Measurements from ENCODE around the gene GRID1.
"Not testable (repeated sequence)": the region's sequence is repeated elsewhere in the genome, so short reads cannot be mapped to it uniquely, and the experiment has no call there.

GRID1 gene

DNA sequence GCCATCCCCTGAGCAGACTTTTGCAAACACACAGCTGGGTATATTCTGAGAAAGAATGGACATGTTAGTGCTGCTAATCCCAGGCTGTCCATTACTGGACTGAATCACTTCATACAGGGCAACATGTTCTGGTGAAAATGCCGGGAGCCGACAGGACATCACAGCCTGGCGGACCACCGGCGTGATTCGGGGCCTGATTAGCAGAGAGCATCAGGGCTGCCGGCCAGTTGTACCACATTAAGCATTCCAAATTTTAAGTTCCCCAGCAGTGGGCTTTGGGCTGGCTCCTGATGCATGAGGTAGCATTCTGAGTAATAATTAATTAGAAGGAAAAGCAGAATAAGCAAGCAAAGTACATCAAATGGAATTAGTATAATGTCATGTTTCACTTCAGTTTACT is 229.0 kb downstream of the GRID1 start:
- no peak for DNase-seq (ENCODE audit: low spot score)

GRCh38 chr10:86136934-86137333 is 229.7 kb downstream of the GRID1 start:
- DNase-seq (ENCODE audit: low spot score): no peak

DNA sequence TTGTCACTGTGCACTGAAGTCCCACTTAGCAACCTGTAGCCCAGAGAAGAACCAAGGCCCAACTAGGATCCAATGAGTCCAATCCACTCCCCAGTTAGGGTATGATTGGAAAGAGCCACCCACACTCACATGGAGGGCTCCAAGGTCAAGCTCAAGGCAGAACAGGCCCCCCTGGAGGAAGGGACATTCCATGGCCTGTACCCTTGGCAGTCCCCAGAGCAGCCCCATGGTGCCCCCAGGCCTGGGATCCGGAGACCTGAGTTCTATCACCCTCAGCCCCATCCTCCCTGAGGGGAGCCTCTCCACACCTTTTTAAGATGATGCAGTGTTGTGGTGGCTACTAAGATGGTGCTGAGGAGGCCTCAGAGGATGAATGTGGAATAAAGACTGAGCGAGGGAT is 231.4 kb downstream of the GRID1 start:
- DNase-seq (ENCODE audit: low spot score): no peak

GRCh38 chr10:86130737-86131475 is 235.7 kb downstream of the GRID1 start:
- DNase-seq (ENCODE audit: low spot score): no peak

DNA sequence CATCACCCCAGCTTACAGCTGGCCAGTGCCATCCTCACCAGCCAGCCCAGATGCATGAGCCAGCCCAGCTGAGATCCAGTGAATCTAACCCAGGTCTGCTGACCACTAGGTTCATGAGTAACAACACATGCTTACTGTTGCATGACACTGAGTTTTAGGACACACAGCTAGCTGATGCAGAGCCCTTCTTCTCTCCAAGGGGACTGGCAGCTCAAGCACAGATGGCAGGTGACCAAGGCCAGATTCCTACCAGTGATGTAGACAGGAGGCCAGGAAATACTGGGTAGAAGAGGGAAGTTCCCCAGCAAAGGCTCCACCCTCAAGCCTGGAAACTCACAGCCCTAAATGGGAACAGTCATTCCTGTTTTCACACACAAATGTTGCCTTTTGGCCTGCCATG is 236.6 kb downstream of the GRID1 start:
- DNase-seq (ENCODE audit: low spot score): no peak

DNA sequence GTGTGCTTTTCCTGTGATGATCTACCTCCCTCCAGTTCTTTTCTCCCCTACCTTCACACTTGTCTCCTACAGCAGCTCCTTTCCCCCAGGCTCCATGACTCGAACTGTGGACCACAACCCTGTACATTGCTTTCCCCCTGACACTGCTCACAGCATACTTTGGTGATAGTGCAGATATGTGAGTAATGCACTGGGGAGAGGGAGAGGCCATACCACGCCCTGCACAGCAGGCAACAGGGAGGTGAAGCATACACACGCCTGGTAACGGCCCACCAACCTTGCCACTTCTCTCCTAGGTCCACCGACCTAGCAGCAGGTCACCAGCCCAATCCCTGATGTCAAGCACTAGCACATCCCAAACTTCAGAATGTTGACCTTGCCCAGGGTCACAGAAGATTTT is 238.2 kb downstream of the GRID1 start:
- no peak for DNase-seq (ENCODE audit: low spot score)

- DNase-seq (ENCODE audit: low spot score): no peak
Observed at GRCh38 chr10:86127274-86127819, 239.2 kb downstream of the GRID1 start.

DNA sequence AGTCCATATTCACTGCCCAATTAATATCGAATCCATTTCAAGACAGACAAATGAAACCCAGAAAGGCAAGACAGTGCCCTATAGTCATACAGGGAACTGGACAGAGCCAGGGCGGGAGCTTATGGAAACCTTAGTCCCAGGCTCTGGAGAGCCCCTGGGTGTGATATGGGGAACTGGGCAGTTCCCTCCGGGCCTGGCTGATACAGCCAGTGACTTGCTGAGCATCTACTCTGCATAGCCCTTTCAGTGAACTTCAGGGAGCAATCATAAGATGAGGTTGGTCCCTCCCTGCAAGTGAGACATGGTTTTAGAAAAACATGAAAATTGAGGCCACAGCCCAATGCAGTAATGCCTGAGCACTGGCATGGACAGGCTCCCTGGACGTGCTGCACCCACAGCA is 241.9 kb downstream of the GRID1 start:
- DNase-seq (ENCODE audit: low spot score): no peak

DNA sequence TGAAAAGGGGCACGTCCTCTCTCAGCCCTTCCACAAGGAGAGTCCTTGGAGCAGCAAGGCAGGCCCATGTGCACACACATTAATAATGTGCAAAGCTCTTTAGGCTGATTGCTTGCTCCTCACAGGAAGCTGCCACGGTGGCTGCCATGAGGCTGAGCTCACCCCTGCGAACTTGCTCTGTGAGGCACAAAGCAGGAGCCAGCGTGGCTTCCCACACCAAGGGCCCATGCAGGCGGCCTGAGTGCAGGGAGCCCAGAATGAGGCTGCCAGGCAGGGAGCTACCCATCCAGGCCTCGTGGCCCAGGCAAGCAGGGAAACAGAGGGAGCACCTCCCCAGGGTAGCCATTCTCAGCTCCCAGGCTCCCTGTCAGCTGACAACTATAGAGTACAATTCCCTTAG is 242.9 kb downstream of the GRID1 start:
- no peak for DNase-seq (ENCODE audit: low spot score)

GRCh38 chr10:86123304-86123703 is 243.3 kb downstream of the GRID1 start:
- DNase-seq (ENCODE audit: low spot score): no peak

DNA sequence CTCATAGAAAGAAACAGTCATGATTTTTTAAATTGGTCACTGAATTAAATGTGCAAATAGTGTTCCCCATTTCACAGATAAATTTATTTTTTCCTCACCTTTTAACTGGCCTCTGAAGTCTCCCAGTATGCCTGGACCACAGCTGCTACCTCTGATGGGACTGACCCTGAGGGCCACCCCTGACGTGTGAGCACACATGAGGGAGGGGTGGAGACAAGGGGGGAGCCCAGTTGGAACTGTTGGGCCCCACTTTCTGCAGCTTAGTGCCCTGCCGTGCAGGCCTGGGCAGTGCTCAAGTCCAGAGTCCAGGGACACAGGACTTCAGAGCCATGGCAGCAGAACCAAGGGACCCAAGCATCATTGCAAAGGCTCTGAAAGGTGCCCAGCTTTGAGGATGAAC is 243.9 kb downstream of the GRID1 start:
- DNase-seq (ENCODE audit: low spot score): no peak

GRCh38 chr10:86121200-86121599 is 245.4 kb downstream of the GRID1 start:
- no peak for DNase-seq (ENCODE audit: low spot score)

GRCh38 chr10:86117051-86117450 is 249.5 kb downstream of the GRID1 start:
- no peak for DNase-seq (ENCODE audit: low spot score)

- DNase-seq (ENCODE audit: low spot score): no peak
Observed at GRCh38 chr10:86113983-86114382, 252.6 kb downstream of the GRID1 start.

- no peak for DNase-seq (ENCODE audit: low spot score)
Observed at GRCh38 chr10:86113501-86113900, 253.1 kb downstream of the GRID1 start.

DNA sequence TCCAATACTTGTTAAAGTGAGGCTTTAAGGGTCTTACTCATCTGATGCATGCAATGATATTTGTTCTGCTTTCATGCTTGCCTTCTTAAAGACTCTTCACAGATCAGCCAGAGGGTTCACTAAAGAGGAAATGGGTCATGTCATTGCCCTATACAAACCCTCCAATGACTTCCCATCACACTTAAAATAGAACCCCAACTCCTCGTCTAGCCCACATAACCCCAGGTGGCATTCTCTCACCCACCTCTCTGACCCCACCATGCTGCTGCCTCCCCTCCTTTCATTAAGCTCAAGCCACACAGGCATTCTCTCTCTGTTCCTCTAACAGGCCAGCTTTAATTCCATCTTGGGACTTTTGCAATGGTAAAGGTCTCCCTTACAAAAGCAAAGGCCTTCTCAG is 253.6 kb downstream of the GRID1 start:
- no peak for DNase-seq (ENCODE audit: low spot score)

DNA sequence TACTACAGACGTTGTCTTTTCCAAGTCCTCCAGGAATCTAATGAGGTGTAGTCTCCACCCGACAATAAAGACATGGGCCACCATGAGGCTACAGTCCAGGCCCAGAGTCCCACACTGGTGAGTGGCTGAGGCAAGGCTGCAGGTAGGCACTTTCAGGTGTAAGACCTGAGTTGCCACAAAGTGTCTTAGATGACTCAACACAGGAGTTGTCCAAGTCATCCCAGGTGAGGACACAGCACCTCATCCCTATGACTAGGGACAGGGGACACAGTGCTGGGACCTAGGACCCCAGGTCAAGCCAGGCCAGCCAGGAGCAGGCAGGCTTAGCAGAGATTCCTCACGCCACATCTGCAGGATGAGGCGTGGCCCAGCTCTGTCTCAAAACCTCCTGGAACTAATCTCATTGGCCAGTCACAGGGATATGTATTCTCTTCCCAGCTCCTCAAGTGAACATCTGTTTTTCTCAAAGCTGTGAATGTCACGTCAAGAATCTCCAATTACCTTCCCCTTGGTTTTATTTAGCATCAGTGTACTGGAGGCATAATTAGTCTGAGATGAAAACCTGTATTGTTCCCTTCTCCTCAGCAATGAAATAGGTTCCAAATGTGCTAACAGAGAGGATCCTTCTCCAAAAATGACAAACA is 254.6 kb downstream of the GRID1 start:
- no peak for DNase-seq (ENCODE audit: low spot score)

DNA sequence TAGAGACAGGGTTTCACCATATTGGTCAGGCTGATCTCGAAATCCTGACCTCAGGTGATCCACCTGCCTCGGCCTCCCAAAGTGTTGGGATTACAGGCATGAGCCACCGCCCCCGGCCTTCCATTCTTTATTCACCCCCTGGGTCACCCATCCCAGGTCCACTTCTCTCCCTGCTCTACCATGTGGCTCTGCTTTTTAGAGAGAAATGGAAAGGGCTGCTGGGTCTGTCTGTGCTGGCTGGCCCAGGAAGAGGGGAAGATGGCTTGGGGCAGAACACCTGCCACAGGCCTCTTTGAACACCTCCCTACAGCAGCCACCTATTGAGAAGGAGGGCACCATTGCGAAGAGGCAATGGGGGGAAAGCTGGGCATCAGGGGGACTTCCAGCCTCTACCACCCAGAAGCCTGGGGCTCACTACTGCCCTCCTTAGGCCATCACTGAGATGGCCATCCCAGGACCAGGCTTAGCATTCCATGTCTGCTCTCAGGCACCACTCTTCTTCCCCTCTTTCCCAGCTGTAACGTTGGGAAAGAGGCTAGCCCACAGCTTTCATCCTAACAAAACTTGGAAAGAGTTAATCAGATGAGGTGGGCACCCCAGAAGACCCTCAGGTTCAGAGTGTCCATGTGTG is 256.3 kb downstream of the GRID1 start:
- no peak for DNase-seq (ENCODE audit: low spot score)

DNA sequence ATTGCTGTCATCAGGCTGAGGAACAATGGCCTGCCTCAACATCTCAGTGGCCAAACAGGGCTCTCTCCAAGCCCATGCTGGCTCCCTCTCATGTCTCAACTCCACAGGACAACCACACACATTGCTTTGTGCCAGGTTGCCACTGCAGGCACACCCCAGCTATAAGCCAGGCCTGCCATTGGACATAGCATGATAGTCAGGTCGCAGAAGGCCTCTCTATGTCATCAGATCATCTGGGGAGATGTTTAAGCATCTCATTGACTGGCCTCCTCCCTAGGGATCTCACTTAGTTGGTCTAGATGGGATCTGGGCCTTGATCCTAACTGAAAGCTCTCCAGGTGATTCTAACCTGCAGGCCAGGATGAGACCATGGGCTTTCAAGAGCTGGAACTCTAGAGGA is 257.2 kb downstream of the GRID1 start:
- no peak for DNase-seq (ENCODE audit: low spot score)

DNA sequence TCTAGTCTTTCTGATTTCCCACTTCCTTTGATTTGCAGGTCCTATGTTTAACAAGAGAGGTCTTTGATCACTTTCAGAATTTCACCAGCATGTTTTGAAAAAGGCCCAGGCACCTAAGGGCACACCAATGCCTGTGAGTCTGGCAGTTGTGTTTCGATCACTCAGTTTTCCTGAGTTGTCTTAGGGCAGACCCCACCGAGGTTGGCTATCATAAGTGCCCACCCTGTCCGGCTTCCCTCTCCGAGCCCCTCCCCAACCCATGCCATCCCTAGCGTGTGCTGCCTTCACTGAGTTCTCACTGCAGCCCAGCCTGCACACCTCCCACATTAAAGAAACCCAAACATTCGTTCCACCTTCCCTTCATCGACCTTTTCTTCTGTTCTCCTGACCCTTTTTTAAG is 257.9 kb downstream of the GRID1 start:
- no peak for DNase-seq (ENCODE audit: low spot score)

GRCh38 chr10:86107611-86108310 is 258.8 kb downstream of the GRID1 start:
- not testable (repeated sequence) for DNase-seq (ENCODE audit: low spot score)

DNA sequence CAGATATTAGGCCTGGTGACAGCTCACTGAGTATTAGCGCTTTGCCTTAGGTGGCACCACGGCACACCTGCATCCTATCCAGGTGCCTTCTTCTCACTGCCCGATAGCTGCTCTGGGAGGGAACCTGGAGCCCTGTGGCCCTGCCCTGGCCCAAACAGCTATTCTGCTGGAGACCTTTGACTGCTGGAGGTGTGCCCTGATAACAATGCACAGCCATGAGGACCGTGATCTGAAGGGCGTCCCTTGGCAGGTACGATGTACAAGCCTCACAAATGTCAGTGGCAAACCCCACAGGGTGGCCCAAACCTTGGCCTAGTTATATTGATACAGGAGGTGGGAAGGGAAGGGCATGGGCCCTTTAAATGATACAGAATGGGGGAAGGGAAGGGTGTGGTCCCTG is 259.5 kb downstream of the GRID1 start:
- no peak for DNase-seq (ENCODE audit: low spot score)

GRCh38 chr10:86106616-86107015 is 260.0 kb downstream of the GRID1 start:
- DNase-seq (ENCODE audit: low spot score): no peak

All from germinal center (tissue), 1 donor.